HL-60 (cell line): Measurements from ENCODE around the gene TMEM234.

Experiments used
- CTCF ChIP-seq: IDR thresholded peaks from one replicate; pipeline ENCODE4 v1.5.1; 2011; ENCODE audit warnings: low read length, control low read depth, inconsistent platforms; ENCODE audit not compliant: insufficient read depth
- GABPA ChIP-seq: IDR thresholded peaks from 2 replicates; pipeline ENCODE4 v1.6.1; 2012; ENCODE audit warnings: low read depth
- POLR2AphosphoS5 ChIP-seq: IDR thresholded peaks from 2 replicates; pipeline ENCODE4 v1.6.1; 2012; ENCODE audit warnings: low read depth
- REST ChIP-seq: IDR thresholded peaks from 2 replicates; pipeline ENCODE4 v1.6.1; 2012; ENCODE audit warnings: low read depth; ENCODE audit not compliant: insufficient replicate concordance
- SPI1 ChIP-seq: IDR thresholded peaks from 2 replicates; pipeline ENCODE4 v1.6.1; 2012; ENCODE audit warnings: low read depth, mild to moderate bottlenecking, borderline replicate concordance

- no peak for TF ChIP-seq CTCF
- TF ChIP-seq REST = no peak
- no peak for TF ChIP-seq POLR2AphosphoS5
- no peak for TF ChIP-seq GABPA
- TF ChIP-seq SPI1 = no peak
These were observed 3.1 kb downstream of the TMEM234 start for GRCh38 chr1:32219022-32219421.
